Testis (tissue), 3 donors: ENCODE data around the gene NLGN1. TPM values are rescaled to one million over a fixed set of nuclear protein-coding genes. Genes with fewer than 3 reads are reported as not detected.

Experiments
- DNase-seq: peaks from one replicate; pipeline ENCODE4 v3.0.0-alpha.2; 2019
- H3K27ac ChIP-seq, 2 donors: fragments of 200-600 bp; sonication (generic); one replicate each; pipeline ENCODE4 v1.5.1; 2019
- H3K27me3 ChIP-seq: fragments of 200-600 bp; sonication (generic); one replicate; pipeline ENCODE4 v1.5.1; 2019
- H3K36me3 ChIP-seq: fragments of 200-600 bp; sonication (generic); one replicate; pipeline ENCODE4 v1.5.1; 2017; ENCODE audit warnings: low read depth; ENCODE audit errors: missing control alignments
- H3K4me1 ChIP-seq: fragments of 200-600 bp; sonication (generic); one replicate; pipeline ENCODE4 v1.5.1; 2019
- H3K4me3 ChIP-seq, 2 donors: fragments of 200-600 bp; sonication (generic); one replicate each; pipeline ENCODE4 v1.5.1; 2017 to 2019
- H3K9me3 ChIP-seq: fragments of 200-600 bp; sonication (generic); one replicate; pipeline ENCODE4 v1.5.1; 2017
- CTCF ChIP-seq, 3 experiments: fragments of 450-650 bp in 2 of 3; fragments of 200-600 bp in 1 of 3; sonication (generic) in 1 of 3; IDR thresholded peaks; one replicate each; pipeline ENCODE4 v1.5.1; 2016 to 2019; ENCODE audit warnings: antibody characterized with exemption in 3 of 3, mild to moderate bottlenecking in 2 of 3, moderate library complexity in 1 of 3
- POLR2A ChIP-seq: fragments of 450-650 bp; IDR thresholded peaks from one replicate; pipeline ENCODE4 v1.6.1; 2017; ENCODE audit warnings: antibody characterized with exemption, mild to moderate bottlenecking, moderate library complexity
- WGBS, 2 donors: methylation state at CpG; one replicate each; pipeline ENCODE4 v1.1.5; 2018; 5-methylcytosine and 5-hydroxymethylcytosine counted together
- intact Hi-C: fragments of 100-400 bp; cut with DNase I; formaldehyde crosslinking; loops from one replicate; pipeline ENCODE4 v1.15.1; 2023; ENCODE audit warnings: low total_unique reads
- polyA plus RNA-seq: library from polyadenylated mRNA; stranded (reverse); fragments of 350-450 nt; fragmentation: Illumina TruSeq; extraction: RNeasy Lipid Tissue Mini Kit (QIAGEN cat#74804); gene quantifications from one replicate; pipeline ENCODE4 v1.2.3, GENCODE V29; 2014; ENCODE audit warnings: low read depth, low replicate concordance; ENCODE audit not compliant: insufficient read depth
- total RNA-seq, 2 donors: library from RNA; depleted of rRNA; stranded (reverse); fragments of >200 nt; gene quantifications; one replicate each; pipeline ENCODE4 v1.2.3, GENCODE V29; 2016

NLGN1 gene
- total and polyA plus RNA-seq, 3 donors from 2014 or later = 10.6 to 19.2 (median 15.5) TPM

- TF ChIP-seq CTCF (IDR thresholded peaks at IDR 0.05) = no peak
- TF ChIP-seq POLR2A = no peak
- 45 to 78% methylated on average over 1 of the region's 1 CpG for WGBS, 2 donors
- Histone ChIP-seq H3K36me3 (no peaks in the 10 kb centered on the region), H3K27me3 (no peaks in the 10 kb centered on the region), H3K27ac (no peak overlapping the region), H3K4me3 (no peak overlapping the region), H3K4me1 (no peaks in the 10 kb centered on the region), H3K9me3 (no peaks in the 10 kb centered on the region)
- intact Hi-C loops = no loop called here
- no peak for DNase-seq
Measured at GRCh38 chr3:174002543-174002942, 605.0 kb downstream of the NLGN1 start.

- WGBS, 2 donors = 82 to 83% methylated on average over 1 of the region's 1 CpG
- Histone ChIP-seq H3K4me1 (no peaks in the 10 kb centered on the region), H3K9me3 (no peaks in the 10 kb centered on the region), H3K36me3 (no peaks in the 10 kb centered on the region), H3K27ac (no peak overlapping the region), H3K27me3 (no peaks in the 10 kb centered on the region), H3K4me3 (no peak overlapping the region)
- intact Hi-C loops = no loop called here
- no peak for TF ChIP-seq CTCF (IDR thresholded peaks at IDR 0.05)
- no peak for TF ChIP-seq POLR2A
- no peak for DNase-seq
Measured at GRCh38 chr3:174010907-174011306, 613.4 kb downstream of the NLGN1 start.

GRCh38 chr3:174016186-174016585, 618.6 kb downstream of the NLGN1 start:
- TF ChIP-seq CTCF (IDR thresholded peaks at IDR 0.05) (no peak), POLR2A (no peak)
- DNase-seq = no peak
- WGBS, 2 donors = 80 to 87% methylated on average over 4 of the region's 4 CpGs

GRCh38 chr3:174020156-174020555, 622.6 kb downstream of the NLGN1 start:
- WGBS, 2 donors = 83 to 93% methylated on average over 2 of the region's 2 CpGs
- no peaks in the 10 kb centered on the region for H3K9me3 ChIP-seq
- intact Hi-C loops = no loop called here
- H3K36me3 ChIP-seq = no peaks in the 10 kb centered on the region
- H3K27me3 ChIP-seq = no peaks in the 10 kb centered on the region
- no peaks in the 10 kb centered on the region for H3K4me1 ChIP-seq
- no peak for DNase-seq
- H3K4me3 ChIP-seq = no peak overlapping the region
- no peak overlapping the region for H3K27ac ChIP-seq
- TF ChIP-seq CTCF (IDR thresholded peaks at IDR 0.05) (no peak), POLR2A (no peak)

More at GRCh38 chr3:174016186-174016585, 618.6 kb downstream of the NLGN1 start:
- Histone ChIP-seq H3K4me1 (no peaks in the 10 kb centered on the region), H3K36me3 (no peaks in the 10 kb centered on the region), H3K27ac (no peak overlapping the region), H3K9me3 (no peaks in the 10 kb centered on the region), H3K27me3 (no peaks in the 10 kb centered on the region), H3K4me3 (no peak overlapping the region)
- intact Hi-C loops = no loop called here

- no peaks in the 10 kb centered on the region for H3K27me3 ChIP-seq
- H3K27ac ChIP-seq = no peak overlapping the region
- no peaks in the 10 kb centered on the region for H3K4me1 ChIP-seq
- no peak overlapping the region for H3K4me3 ChIP-seq
- H3K36me3 ChIP-seq = no peaks in the 10 kb centered on the region
- TF ChIP-seq POLR2A = no peak
- no peak for TF ChIP-seq CTCF (IDR thresholded peaks at IDR 0.05)
- no peak for DNase-seq
- H3K9me3 ChIP-seq = no peaks in the 10 kb centered on the region
- WGBS, 2 donors = 81 to 88% methylated on average over 4 of the region's 4 CpGs
- intact Hi-C loops = no loop called here
Measured at GRCh38 chr3:174023421-174023820, 625.9 kb downstream of the NLGN1 start.
